ENCODE measurements around the gene DUX4. TPM values are rescaled to one million over a fixed set of nuclear protein-coding genes. Genes with fewer than 3 reads are reported as not detected.
"Not testable (repeated sequence)": the region's sequence is repeated elsewhere in the genome, so short reads cannot be mapped to it uniquely, and the experiment has no call there.

DUX4 gene
- not detected for total RNA-seq
- long read RNA-seq = 0 reads

DNA sequence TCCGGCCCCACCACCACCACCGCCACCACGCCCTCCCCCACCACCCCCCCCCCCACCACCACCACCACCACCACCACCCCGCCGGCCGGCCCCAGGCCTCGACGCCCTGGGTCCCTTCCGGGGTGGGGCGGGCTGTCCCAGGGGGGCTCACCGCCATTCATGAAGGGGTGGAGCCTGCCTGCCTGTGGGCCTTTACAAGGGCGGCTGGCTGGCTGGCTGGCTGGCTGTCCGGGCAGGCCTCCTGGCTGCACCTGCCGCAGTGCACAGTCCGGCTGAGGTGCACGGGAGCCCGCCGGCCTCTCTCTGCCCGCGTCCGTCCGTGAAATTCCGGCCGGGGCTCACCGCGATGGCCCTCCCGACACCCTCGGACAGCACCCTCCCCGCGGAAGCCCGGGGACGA is at the start of gene DUX4:
Gene DUX4 (plus strand): TSS at position 347 of the 400 bp plus-strand sequence. CDS start 0 bp downstream, at position 347.
- intact Hi-C loops (cut with DNase I); H3K9me3 ChIP-seq; H3K27ac ChIP-seq; H3K4me3 ChIP-seq; H3K4me1 ChIP-seq; ATAC-seq; H3K36me3 ChIP-seq; H3K27me3 ChIP-seq; DNase-seq: not testable (repeated sequence)

DNA sequence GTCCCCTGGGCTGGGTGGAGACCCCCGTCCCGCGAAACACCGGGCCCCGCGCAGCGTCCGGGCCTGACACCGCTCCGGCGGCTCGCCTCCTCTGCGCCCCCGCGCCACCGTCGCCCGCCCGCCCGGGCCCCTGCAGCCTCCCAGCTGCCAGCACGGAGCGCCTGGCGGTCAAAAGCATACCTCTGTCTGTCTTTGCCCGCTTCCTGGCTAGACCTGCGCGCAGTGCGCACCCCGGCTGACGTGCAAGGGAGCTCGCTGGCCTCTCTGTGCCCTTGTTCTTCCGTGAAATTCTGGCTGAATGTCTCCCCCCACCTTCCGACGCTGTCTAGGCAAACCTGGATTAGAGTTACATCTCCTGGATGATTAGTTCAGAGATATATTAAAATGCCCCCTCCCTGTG is 1.9 kb downstream of the DUX4 start:
- H3K4me3 ChIP-seq; H3K9me3 ChIP-seq; H3K27ac ChIP-seq; DNase-seq; intact Hi-C loops (cut with DNase I); ATAC-seq; H3K4me1 ChIP-seq; H3K36me3 ChIP-seq; H3K27me3 ChIP-seq: not testable (repeated sequence)

GRCh38 chr4:190177727-190178605 is 4.4 kb downstream of the DUX4 start:
- H3K9me3 ChIP-seq; H3K27me3 ChIP-seq; intact Hi-C loops (cut with DNase I); H3K27ac ChIP-seq; H3K36me3 ChIP-seq; H3K4me1 ChIP-seq; H3K4me3 ChIP-seq; DNase-seq: not testable (repeated sequence)
- peak; percentile 71 for ATAC-seq

- H3K36me3 ChIP-seq; DNase-seq; H3K9me3 ChIP-seq; H3K27me3 ChIP-seq; H3K27ac ChIP-seq; intact Hi-C loops (cut with DNase I); H3K4me1 ChIP-seq; H3K4me3 ChIP-seq: not testable (repeated sequence)
- peak; percentile 12 for ATAC-seq
Observed at GRCh38 chr4:190178606-190178990, 5.0 kb downstream of the DUX4 start.

DNA sequence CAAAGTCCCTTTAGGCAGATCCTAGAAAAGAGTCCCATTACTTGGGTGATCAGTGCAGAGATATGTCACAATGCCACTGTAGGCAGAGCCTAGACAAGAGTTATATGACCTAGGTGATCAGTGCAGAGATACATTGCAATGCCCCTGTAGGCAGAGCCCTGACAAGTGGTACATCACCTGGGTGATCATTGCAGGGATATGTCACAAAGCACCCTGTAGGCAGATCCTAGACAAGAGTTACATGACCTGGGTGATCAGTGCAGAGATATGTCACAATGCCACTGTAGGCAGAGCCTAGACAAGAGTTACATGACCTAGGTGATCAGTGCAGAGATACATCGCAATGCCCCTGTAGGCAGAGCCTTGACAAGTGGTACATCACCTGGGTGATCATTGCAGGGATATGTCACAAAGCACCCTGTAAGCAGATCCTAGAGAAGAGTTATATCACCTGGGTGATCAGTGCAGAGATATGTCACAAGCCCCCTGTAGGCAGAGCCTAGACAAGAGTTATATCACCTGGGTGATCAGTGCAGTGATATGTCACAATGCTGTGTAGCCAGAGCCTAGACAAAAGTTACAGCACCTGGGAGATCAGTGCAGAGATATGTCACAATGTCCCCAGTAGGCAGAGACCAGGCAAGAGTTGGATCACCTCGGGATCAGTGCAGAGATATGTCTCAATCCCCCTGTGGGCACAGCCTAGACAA is 5.6 kb downstream of the DUX4 start:
- H3K27me3 ChIP-seq; H3K36me3 ChIP-seq; H3K9me3 ChIP-seq; H3K27ac ChIP-seq; DNase-seq; H3K4me3 ChIP-seq; H3K4me1 ChIP-seq; intact Hi-C loops (cut with DNase I): not testable (repeated sequence)
- peak; percentile 79 for ATAC-seq

DNA sequence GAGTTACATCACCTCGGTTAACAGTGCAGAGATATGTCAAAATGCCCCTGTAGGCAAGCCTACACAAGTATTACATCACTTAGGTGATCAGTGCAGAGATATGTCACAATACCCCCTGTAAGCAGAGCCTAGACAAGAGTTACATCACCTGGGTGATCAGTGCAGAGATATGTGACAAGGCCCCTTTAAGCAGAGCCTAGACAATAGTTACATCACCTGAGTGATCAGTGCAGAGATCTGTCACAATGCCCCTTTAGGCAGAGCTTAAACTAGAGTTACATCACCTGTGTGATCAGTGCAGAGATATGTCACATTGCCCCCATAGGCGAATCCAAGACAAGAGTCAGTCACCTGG is 6.1 kb downstream of the DUX4 start:
- H3K4me1 ChIP-seq; H3K36me3 ChIP-seq; intact Hi-C loops (cut with DNase I); ATAC-seq; DNase-seq; H3K27me3 ChIP-seq; H3K9me3 ChIP-seq; H3K4me3 ChIP-seq; H3K27ac ChIP-seq: not testable (repeated sequence)

DNA sequence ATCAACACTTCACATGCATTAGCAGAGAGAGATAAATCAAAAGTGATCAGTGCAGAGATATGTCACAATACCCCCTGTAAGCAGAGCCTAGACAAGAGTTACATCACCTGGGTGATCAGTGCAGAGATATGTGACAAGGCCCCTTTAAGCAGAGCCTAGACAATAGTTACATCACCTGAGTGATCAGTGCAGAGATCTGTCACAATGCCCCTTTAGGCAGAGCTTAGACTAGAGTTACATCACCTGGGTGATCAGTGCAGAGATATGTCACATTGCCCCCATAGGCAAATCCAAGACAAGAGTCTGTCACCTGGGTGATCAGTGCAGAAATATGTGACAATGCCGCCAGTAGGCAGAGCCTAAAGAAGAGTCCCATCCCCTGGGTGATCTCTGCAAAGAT is 7.4 kb downstream of the DUX4 start:
- H3K27ac ChIP-seq; H3K27me3 ChIP-seq; H3K36me3 ChIP-seq; H3K4me1 ChIP-seq; H3K4me3 ChIP-seq; DNase-seq; H3K9me3 ChIP-seq; intact Hi-C loops (cut with DNase I): not testable (repeated sequence)
- ATAC-seq = peak; percentile 20

DNA sequence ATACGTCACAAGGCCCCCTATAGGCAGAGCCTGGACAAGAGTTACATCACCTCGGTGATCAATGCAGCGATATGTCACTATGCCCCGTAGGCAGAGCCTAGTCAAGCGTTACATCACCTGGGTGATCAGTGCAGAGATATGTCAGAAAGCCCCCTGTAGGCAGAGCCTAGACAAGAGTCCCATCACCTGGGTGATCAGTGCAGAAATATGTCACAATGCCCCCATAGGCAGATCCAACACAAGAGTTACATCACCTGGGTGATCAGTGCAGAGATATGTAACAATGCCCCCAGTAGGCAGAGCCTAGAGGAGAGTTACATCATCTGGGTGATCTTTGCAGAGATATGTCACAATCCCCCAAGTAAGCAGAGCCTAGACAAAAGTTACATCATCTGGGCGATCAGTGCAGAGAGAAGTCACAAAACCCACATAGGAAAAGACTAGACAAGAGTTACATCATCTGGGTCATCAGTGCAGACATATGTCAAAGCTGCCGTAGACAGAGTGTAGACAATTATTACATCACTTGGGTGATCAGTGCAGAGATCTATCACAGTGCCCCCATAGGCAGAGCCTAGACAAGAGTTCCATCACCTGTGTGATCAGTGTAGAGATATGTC is 8.0 kb downstream of the DUX4 start:
- H3K27ac ChIP-seq; ATAC-seq; intact Hi-C loops (cut with DNase I): not testable (repeated sequence)

DNA sequence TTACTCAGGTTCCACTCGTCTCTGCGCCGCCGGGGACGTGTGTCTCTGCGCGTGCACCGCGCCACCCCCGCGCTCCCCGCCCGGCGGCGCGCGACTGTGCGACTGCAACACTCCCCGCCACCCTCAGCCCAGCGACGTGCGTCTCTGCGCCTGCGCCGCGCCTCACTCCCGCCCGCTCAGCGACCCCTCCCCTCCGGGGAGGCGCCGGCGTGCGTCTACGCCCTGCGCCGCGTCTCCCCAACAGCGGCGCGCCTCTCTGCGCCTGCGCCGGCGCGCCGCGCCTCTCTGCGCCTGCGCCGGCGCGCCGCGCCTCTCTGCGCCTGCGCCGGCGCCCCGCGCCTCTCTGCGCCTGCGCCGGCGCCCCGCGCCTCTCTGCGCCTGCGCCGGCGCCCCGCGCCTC is 29.9 kb downstream of the DUX4 start:
- H3K36me3 ChIP-seq; H3K27me3 ChIP-seq; H3K9me3 ChIP-seq; H3K4me3 ChIP-seq; H3K27ac ChIP-seq; intact Hi-C loops (cut with DNase I); ATAC-seq; H3K4me1 ChIP-seq: not testable (repeated sequence)
- DNase-seq = peak; percentile 64

More for the DNA sequence above, 8.0 kb downstream of the DUX4 start:
- DNase-seq, H3K4me3 ChIP-seq, H3K4me1 ChIP-seq, H3K27me3 ChIP-seq, H3K36me3 ChIP-seq, H3K9me3 ChIP-seq: not testable (repeated sequence)

Other genes starting within 250 kb of the DUX4 start
- gene FRG1, start 232.9 kb upstream of the DUX4 start, total RNA-seq = 38.2 TPM
- not detected for gene FRG2, start 146.5 kb upstream of the DUX4 start, total RNA-seq
- gene DBET, start 109.3 kb upstream of the DUX4 start, total RNA-seq = not detected